Measurements from ENCODE around the gene PGP. TPM values are rescaled to one million over a fixed set of nuclear protein-coding genes. Genes with fewer than 3 reads are reported as not detected.

The PGP gene
- total RNA-seq, 1 experiment from 2014 or later = 36.2 TPM

DNA sequence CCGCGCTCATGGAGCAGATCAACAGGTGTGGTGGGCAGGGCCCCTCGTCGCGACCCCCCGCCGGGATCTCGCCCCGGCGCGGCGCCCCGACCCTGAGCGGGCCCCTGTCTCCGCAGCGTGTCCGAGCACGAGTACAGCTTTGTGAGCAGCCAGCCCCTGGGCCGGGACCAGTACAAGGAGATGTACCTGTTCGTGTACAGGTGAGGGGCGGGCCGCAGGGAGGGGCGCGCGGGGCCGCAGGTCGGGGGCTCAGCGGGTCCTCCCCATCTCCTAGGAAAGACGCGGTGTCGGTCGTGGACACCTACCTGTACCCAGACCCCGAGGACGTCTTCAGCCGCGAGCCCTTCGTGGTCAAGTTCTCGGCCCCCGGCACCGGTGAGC lies 22.5 kb upstream of the PGP start:
- H3K36me3 Mint-ChIP-seq (ENCODE audit: insufficient read depth, unreplicated experiment) = peaks cover 54% of the 10 kb centered on the region
- CTCF ChIA-PET = no interaction called here

DNA sequence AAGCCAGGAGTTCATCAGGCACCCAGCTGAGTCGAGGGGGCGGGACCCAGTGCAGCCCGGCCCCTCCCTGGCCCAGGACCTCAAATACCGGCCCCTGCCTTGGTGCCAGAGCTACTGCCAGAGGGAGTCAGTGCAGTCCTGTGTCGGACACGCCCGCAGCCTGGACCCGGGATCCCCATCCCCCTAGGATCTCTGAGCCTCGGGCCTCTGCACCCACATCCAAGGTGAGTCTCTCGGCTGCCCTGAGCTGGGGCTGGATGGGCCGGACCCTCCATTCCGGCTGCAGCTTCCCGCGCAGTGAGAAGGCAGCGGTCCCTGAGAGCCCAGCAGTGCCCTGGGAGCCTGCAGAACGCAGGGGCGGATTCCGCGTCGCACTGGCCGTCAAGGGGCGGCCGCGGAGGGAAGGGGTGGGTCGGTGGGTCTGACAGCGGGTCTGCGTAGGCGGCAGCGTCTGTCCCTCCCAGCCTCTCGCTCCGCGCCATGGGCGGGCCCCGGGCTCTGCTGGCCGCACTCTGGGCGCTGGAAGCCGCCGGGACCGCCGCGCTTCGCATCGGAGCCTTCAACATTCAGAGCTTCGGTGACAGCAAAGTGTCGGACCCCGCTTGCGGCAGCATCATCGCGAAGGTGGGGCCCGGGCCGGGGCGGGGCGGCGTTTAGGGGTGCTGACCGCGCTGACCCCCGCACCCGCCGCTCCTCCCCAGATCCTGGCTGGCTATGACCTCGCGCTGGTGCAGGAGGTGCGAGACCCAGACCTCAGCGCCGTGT lies 21.9 kb upstream of the PGP start, which contains the start of gene DNASE1L2:
Gene DNASE1L2 (plus strand): TSS at position 108 of the 765 bp plus-strand sequence. CDS start 373 bp downstream, at position 481.
- Histone ChIP-seq H3K27me3 (replicated peaks; ENCODE audit: control insufficient read depth, insufficient read depth, low read length) (no peaks in the 10 kb centered on the region), H3K4me3 (ENCODE audit: low read depth, low read length) (peak within 1 kb of the TSS; percentile 46), H3K4me1 (peaks cover 8% of the 10 kb centered on the region; the same call in 1 of the 2 replicates), H3K9me3 (no peaks in the 10 kb centered on the region), H3K36me3 (ENCODE audit: control insufficient read depth, insufficient read depth, low read length) (no peaks in the 10 kb centered on the region)
- intact Hi-C loops (cut with micrococcal nuclease; ENCODE audit: unreplicated experiment) = no loop called here
- Mint-ChIP-seq H3K27me3 (ENCODE audit: insufficient read depth, unreplicated experiment) (no peaks in the 10 kb centered on the region), H3K27ac (ENCODE audit: unreplicated experiment) (no peak within 1 kb of the TSS), H3K4me1 (ENCODE audit: low read depth, unreplicated experiment) (no peaks in the 10 kb centered on the region), H3K9me3 (ENCODE audit: unreplicated experiment) (no peaks in the 10 kb centered on the region), H3K36me3 (ENCODE audit: insufficient read depth, unreplicated experiment) (peaks cover 49% of the 10 kb centered on the region), H3K4me3 (ENCODE audit: unreplicated experiment) (peak within 1 kb of the TSS; percentile 56)
- CTCF ChIA-PET = no interaction called here
- BruUV-seq (replicated peaks) = no TSS peak
- TF ChIP-seq, protein P1, sequence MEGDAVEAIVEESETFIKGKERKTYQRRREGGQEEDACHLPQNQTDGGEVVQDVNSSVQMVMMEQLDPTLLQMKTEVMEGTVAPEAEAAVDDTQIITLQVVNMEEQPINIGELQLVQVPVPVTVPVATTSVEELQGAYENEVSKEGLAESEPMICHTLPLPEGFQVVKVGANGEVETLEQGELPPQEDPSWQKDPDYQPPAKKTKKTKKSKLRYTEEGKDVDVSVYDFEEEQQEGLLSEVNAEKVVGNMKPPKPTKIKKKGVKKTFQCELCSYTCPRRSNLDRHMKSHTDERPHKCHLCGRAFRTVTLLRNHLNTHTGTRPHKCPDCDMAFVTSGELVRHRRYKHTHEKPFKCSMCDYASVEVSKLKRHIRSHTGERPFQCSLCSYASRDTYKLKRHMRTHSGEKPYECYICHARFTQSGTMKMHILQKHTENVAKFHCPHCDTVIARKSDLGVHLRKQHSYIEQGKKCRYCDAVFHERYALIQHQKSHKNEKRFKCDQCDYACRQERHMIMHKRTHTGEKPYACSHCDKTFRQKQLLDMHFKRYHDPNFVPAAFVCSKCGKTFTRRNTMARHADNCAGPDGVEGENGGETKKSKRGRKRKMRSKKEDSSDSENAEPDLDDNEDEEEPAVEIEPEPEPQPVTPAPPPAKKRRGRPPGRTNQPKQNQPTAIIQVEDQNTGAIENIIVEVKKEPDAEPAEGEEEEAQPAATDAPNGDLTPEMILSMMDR (IDR thresholded peaks at IDR 0.05; ENCODE audit: insufficient read depth in 1 of 2, low read depth in 1 of 2, low read length in 1 of 2, severe bottlenecking in 1 of 2, unreplicated experiment in 1 of 2) = no peak
- POLR2A ChIA-PET = no interaction called here
- DNase-seq = peak in 1 of 2 experiments; percentile 51

More for the DNA sequence above, 22.5 kb upstream of the PGP start:
- TF ChIP-seq, protein P1 (IDR thresholded peaks at IDR 0.05; ENCODE audit: insufficient read depth in 1 of 2, low read depth in 1 of 2, low read length in 1 of 2, severe bottlenecking in 1 of 2, unreplicated experiment in 1 of 2) = no peak
- H3K27me3 Mint-ChIP-seq (ENCODE audit: insufficient read depth, unreplicated experiment) = no peaks in the 10 kb centered on the region
- intact Hi-C loops (cut with micrococcal nuclease; ENCODE audit: unreplicated experiment) = no loop called here
- H3K4me1 ChIP-seq = peaks cover 8% of the 10 kb centered on the region; the same call in 1 of the 2 replicates
- peak overlapping the region; percentile 46 for H3K4me3 ChIP-seq (ENCODE audit: low read depth, low read length)
- H3K27ac Mint-ChIP-seq (ENCODE audit: unreplicated experiment) = no peak overlapping the region
- no peaks in the 10 kb centered on the region for H3K9me3 Mint-ChIP-seq (ENCODE audit: unreplicated experiment)
- peak overlapping the region; percentile 56 for H3K4me3 Mint-ChIP-seq (ENCODE audit: unreplicated experiment)
- no peaks in the 10 kb centered on the region for H3K4me1 Mint-ChIP-seq (ENCODE audit: low read depth, unreplicated experiment)
- no peaks in the 10 kb centered on the region for H3K9me3 ChIP-seq
- no peaks in the 10 kb centered on the region for H3K36me3 ChIP-seq (ENCODE audit: control insufficient read depth, insufficient read depth, low read length)
- H3K27me3 ChIP-seq (replicated peaks; ENCODE audit: control insufficient read depth, insufficient read depth, low read length) = no peaks in the 10 kb centered on the region
- POLR2A ChIA-PET = no interaction called here
- BruUV-seq (replicated peaks) = no TSS peak
- peak in 1 of 2 experiments; percentile 45 for DNase-seq

DNA sequence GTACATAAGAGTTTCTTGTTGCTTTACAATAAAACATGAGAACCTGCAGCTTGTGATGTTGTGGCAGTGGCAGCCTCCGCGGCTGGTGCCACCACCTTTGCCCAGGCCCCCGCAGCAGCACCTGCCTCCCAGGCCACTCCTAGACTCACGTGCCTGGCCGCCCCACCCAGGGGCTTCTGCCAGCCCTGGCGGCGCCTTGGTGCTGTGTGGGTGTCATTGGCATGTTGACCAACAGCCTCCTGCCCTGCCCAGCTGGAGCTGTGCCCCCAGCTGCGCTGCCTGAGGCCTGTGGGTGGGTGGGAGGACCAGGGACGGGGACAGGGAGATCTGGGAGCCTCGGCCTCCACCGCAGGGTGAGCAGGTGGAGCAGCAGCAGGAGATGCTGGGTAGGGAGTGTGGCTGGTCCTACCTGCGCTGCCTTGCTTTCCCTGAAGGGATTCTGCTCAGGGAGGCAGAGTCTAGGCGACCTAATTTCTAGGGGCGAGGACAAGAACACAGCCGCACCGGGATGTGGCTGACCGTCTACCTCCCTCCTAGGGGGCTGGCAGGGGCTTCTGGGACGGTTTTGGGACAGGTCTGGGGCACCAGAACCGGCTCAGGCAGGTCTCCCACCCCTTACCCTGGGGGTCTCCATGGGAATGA lies 21.2 kb upstream of the PGP start:
- BruUV-seq (replicated peaks) = no TSS peak
- Mint-ChIP-seq H3K4me1 (ENCODE audit: low read depth, unreplicated experiment) (no peaks in the 10 kb centered on the region), H3K4me3 (ENCODE audit: unreplicated experiment) (peak overlapping the region; percentile 56), H3K9me3 (ENCODE audit: unreplicated experiment) (no peaks in the 10 kb centered on the region), H3K27me3 (ENCODE audit: insufficient read depth, unreplicated experiment) (no peaks in the 10 kb centered on the region), H3K27ac (ENCODE audit: unreplicated experiment) (no peak overlapping the region), H3K36me3 (ENCODE audit: insufficient read depth, unreplicated experiment) (peaks cover 49% of the 10 kb centered on the region)
- Histone ChIP-seq H3K36me3 (ENCODE audit: control insufficient read depth, insufficient read depth, low read length) (no peaks in the 10 kb centered on the region), H3K27me3 (replicated peaks; ENCODE audit: control insufficient read depth, insufficient read depth, low read length) (no peaks in the 10 kb centered on the region), H3K4me3 (ENCODE audit: low read depth, low read length) (no peak overlapping the region), H3K9me3 (no peaks in the 10 kb centered on the region), H3K4me1 (peaks cover 8% of the 10 kb centered on the region; the same call in 1 of the 2 replicates)
- ChIA-PET POLR2A (interaction anchor here (0.6 kb wide), 1 partner anchor 234 kb away, joined by 9 read pairs; no protein-coding TSS in a partner anchor), CTCF (no interaction called here)
- TF ChIP-seq, protein P1 (IDR thresholded peaks at IDR 0.05; ENCODE audit: insufficient read depth in 1 of 2, low read depth in 1 of 2, low read length in 1 of 2, severe bottlenecking in 1 of 2, unreplicated experiment in 1 of 2) = no peak
- no peak for DNase-seq
- intact Hi-C loops (cut with micrococcal nuclease; ENCODE audit: unreplicated experiment) = no loop called here
